ENCODE data around the gene REEP1. TPM values are rescaled to one million over a fixed set of nuclear protein-coding genes. Genes with fewer than 3 reads are reported as not detected.

REEP1 gene
- total and polyA plus RNA-seq, 2 of the 13 experiments (the other 11 are each of a cell fraction or from before 2014, with no cell fraction given) = 0.27 TPM; not detected in 1

- TF ChIP-seq ZNF710 (CRISPR knock-in tag; IDR thresholded peaks at IDR 0.05; ENCODE audit: borderline replicate concordance) (peak; percentile 60; the same call in 1 of the 2 replicates), RNF2 (conservative IDR thresholded peaks at IDR 0.05; ENCODE audit: low read depth) (no peak), ELF3 (CRISPR knock-in tag; IDR thresholded peaks at IDR 0.05) (no peak), KDM3A (CRISPR knock-in tag; IDR thresholded peaks at IDR 0.05; ENCODE audit: low read depth) (no peak), ESRRA (CRISPR knock-in tag; IDR thresholded peaks at IDR 0.05; ENCODE audit: low read depth) (no peak), ETV5 (CRISPR knock-in tag; IDR thresholded peaks at IDR 0.05; ENCODE audit: borderline replicate concordance) (no peak), REXO4 (CRISPR knock-in tag; IDR thresholded peaks at IDR 0.05; ENCODE audit: borderline replicate concordance) (no peak), HNF4G (IDR thresholded peaks at IDR 0.05; ENCODE audit: borderline replicate concordance, low read depth, low read length) (no peak), HNF4G (CRISPR knock-in tag; IDR thresholded peaks at IDR 0.05; ENCODE audit: borderline replicate concordance, low read depth) (no peak), NCOA2 (CRISPR knock-in tag; IDR thresholded peaks at IDR 0.05) (no peak), HNF4A (CRISPR knock-in tag; IDR thresholded peaks at IDR 0.05) (no peak), CENPX (CRISPR knock-in tag; IDR thresholded peaks at IDR 0.05) (no peak), ZNF572 (CRISPR knock-in tag; IDR thresholded peaks at IDR 0.05) (no peak), HOXA7 (CRISPR knock-in tag; IDR thresholded peaks at IDR 0.05) (no peak), RNF219 (CRISPR knock-in tag; IDR thresholded peaks at IDR 0.05) (no peak), KDM6A (CRISPR knock-in tag; IDR thresholded peaks at IDR 0.05; ENCODE audit: low read depth) (no peak), ZNF792 (CRISPR knock-in tag; IDR thresholded peaks at IDR 0.05) (no peak), NFAT5 (CRISPR knock-in tag; IDR thresholded peaks at IDR 0.05) (no peak)
Measured at GRCh38 chr2:86372641-86373502, 35.4 kb upstream of the REEP1 start (continued).
